KMS-11 (cell line): ENCODE results near the gene POLR1G.
"Not testable (repeated sequence)": the region's sequence is repeated elsewhere in the genome, so short reads cannot be mapped to it uniquely, and the experiment has no call there.

ENCODE experiments used
- H2AFZ ChIP-seq: fragments of 200-600 bp; sonication (generic); 2 replicates; pipeline ENCODE4 v1.6.1; 2016; ENCODE audit warnings: antibody characterized with exemption, mixed run types, low read depth
- H3K27ac ChIP-seq: fragments of 200-600 bp; sonication (generic); 2 replicates; pipeline ENCODE4 v1.6.1; 2016; ENCODE audit warnings: mild to moderate bottlenecking, mixed run types
- H3K27me3 ChIP-seq: fragments of 200-600 bp; sonication (generic); 2 replicates; pipeline ENCODE4 v1.6.1; 2017; ENCODE audit warnings: mild to moderate bottlenecking, low read depth, mixed run types, moderate library complexity; ENCODE audit not compliant: insufficient read depth
- H3K36me3 ChIP-seq: fragments of 200-600 bp; sonication (generic); 2 replicates; pipeline ENCODE4 v1.6.1; 2017; ENCODE audit warnings: mild to moderate bottlenecking, mixed run types; ENCODE audit not compliant: insufficient read depth
- H3K4me1 ChIP-seq: fragments of 200-600 bp; sonication (generic); 2 replicates; pipeline ENCODE4 v1.6.1; 2016; ENCODE audit warnings: mild to moderate bottlenecking, low read depth, mixed run types; ENCODE audit not compliant: poor library complexity, severe bottlenecking
- H3K4me2 ChIP-seq: fragments of 200-600 bp; sonication (generic); 2 replicates; pipeline ENCODE4 v1.7.0; 2016; ENCODE audit warnings: mild to moderate bottlenecking, mixed run types
- H3K4me3 ChIP-seq: fragments of 200-600 bp; sonication (generic); IDR thresholded peaks from 2 replicates; pipeline ENCODE4 v1.6.1; 2017; ENCODE audit warnings: low read depth, low read length, mixed read lengths; ENCODE audit not compliant: insufficient read depth
- H3K79me2 ChIP-seq: fragments of 200-600 bp; sonication (generic); 2 replicates; pipeline ENCODE4 v1.6.1; 2016; ENCODE audit warnings: low read depth, mixed run types; ENCODE audit not compliant: insufficient read depth
- H3K9ac ChIP-seq: fragments of 200-600 bp; sonication (generic); 2 replicates; pipeline ENCODE4 v1.6.1; 2016; ENCODE audit warnings: mild to moderate bottlenecking, mixed run types
- H4K20me1 ChIP-seq: fragments of 200-600 bp; sonication (generic); 2 replicates; pipeline ENCODE4 v1.6.1; 2016; ENCODE audit warnings: mild to moderate bottlenecking, mixed run types; ENCODE audit not compliant: insufficient read depth
- CTCF ChIP-seq: fragments of 200-600 bp; sonication (generic); conservative IDR thresholded peaks from 2 replicates; pipeline ENCODE4 v1.6.1; 2017; ENCODE audit warnings: low read depth, mild to moderate bottlenecking, antibody characterized with exemption, low read length, moderate library complexity, mixed read lengths

POLR1G gene

GRCh38 chr19:45423033-45423588 lies 16.7 kb downstream of the POLR1G start:
- H4K20me1 ChIP-seq: no peaks in the 10 kb centered on the region
- peaks cover 75% of the 10 kb centered on the region for H3K4me1 ChIP-seq
- peak overlapping the region; percentile 86; the same call in 1 of the 2 replicates for H3K27ac ChIP-seq
- H2AFZ ChIP-seq: peak overlapping the region; percentile 70; the same call in 1 of the 2 replicates
- H3K4me3 ChIP-seq: no peak overlapping the region
- H3K27me3 ChIP-seq: no peaks in the 10 kb centered on the region
- no peaks in the 10 kb centered on the region for H3K36me3 ChIP-seq
- TF ChIP-seq CTCF: no peak
- peaks cover 7% of the 10 kb centered on the region; the same call in 1 of the 2 replicates for H3K79me2 ChIP-seq
- peak overlapping the region; percentile 67; the same call in 1 of the 2 replicates for H3K9ac ChIP-seq
- peak overlapping the region; percentile 96 for H3K4me2 ChIP-seq

GRCh38 chr19:45423589-45424190 lies 17.2 kb downstream of the POLR1G start, which contains the start of gene ERCC1:
ERCC1 (minus strand) TSS chr19:45423917; CDS start chr19:45423374, 543 bp downstream.
- peak within 1 kb of the TSS; percentile 67 for H3K9ac ChIP-seq
- H3K27ac ChIP-seq: peak within 1 kb of the TSS; percentile 86
- H3K4me1 ChIP-seq: peaks cover 74% of the 10 kb centered on the region
- H3K27me3 ChIP-seq: peaks cover 3% of the 10 kb centered on the region; the same call in 1 of the 2 replicates
- no peaks in the 10 kb centered on the region for H4K20me1 ChIP-seq
- no peak within 1 kb of the TSS for H3K4me3 ChIP-seq
- no peak for TF ChIP-seq CTCF
- peak within 1 kb of the TSS; percentile 96 for H3K4me2 ChIP-seq
- peaks cover 5% of the 10 kb centered on the region; the same call in 1 of the 2 replicates for H3K79me2 ChIP-seq
- H3K36me3 ChIP-seq: no peaks in the 10 kb centered on the region
- H2AFZ ChIP-seq: peak within 1 kb of the TSS; percentile 70

GRCh38 chr19:45424191-45425058 lies 18.0 kb downstream of the POLR1G start:
- H3K9ac ChIP-seq: peak overlapping the region; percentile 67
- H3K36me3 ChIP-seq: no peaks in the 10 kb centered on the region
- H3K4me1 ChIP-seq: peaks cover 67% of the 10 kb centered on the region
- peak overlapping the region; percentile 70 for H2AFZ ChIP-seq
- TF ChIP-seq CTCF: 0 out of 2 replicates have a peak, but pooled peaks have one; percentile 4
- no peaks in the 10 kb centered on the region for H4K20me1 ChIP-seq
- H3K4me3 ChIP-seq: no peak overlapping the region
- H3K27ac ChIP-seq: peak overlapping the region; percentile 86
- H3K79me2 ChIP-seq: peaks cover 5% of the 10 kb centered on the region; the same call in 1 of the 2 replicates
- H3K4me2 ChIP-seq: peak overlapping the region; percentile 96
- peaks cover 3% of the 10 kb centered on the region; the same call in 1 of the 2 replicates for H3K27me3 ChIP-seq

- Histone ChIP-seq H3K9ac (no peak overlapping the region; the same call in 1 of the 2 replicates), H3K4me1 (peaks cover 42% of the 10 kb centered on the region), H2AFZ (peak overlapping the region; percentile 53; the same call in 1 of the 2 replicates), H3K36me3 (no peaks in the 10 kb centered on the region), H4K20me1 (no peaks in the 10 kb centered on the region), H3K4me2 (peak overlapping the region; percentile 87), H3K27me3 (peaks cover 3% of the 10 kb centered on the region; the same call in 1 of the 2 replicates), H3K4me3 (no peak overlapping the region), H3K27ac (no peak overlapping the region), H3K79me2 (no peaks in the 10 kb centered on the region)
- TF ChIP-seq CTCF: peak; percentile 42; the same call in 1 of the 2 replicates
Measured at GRCh38 chr19:45428384-45429231, 22.2 kb downstream of the POLR1G start.

GRCh38 chr19:45429896-45430295 lies 23.5 kb downstream of the POLR1G start:
- H3K27ac ChIP-seq, H3K36me3 ChIP-seq, H3K4me2 ChIP-seq: not testable (repeated sequence)

GRCh38 chr19:45431008-45431407 lies 24.6 kb downstream of the POLR1G start:
- H3K27ac ChIP-seq, H3K4me2 ChIP-seq, H3K9ac ChIP-seq, H3K4me3 ChIP-seq, H3K27me3 ChIP-seq, H2AFZ ChIP-seq, H3K79me2 ChIP-seq, H4K20me1 ChIP-seq, H3K36me3 ChIP-seq: not testable (repeated sequence)
- H3K4me1 ChIP-seq: peaks cover 30% of the 10 kb centered on the region

More at GRCh38 chr19:45429896-45430295, 23.5 kb downstream of the POLR1G start:
- not testable (repeated sequence) for H3K9ac ChIP-seq, H2AFZ ChIP-seq, H3K27me3 ChIP-seq, H4K20me1 ChIP-seq, H3K4me3 ChIP-seq, H3K79me2 ChIP-seq
- H3K4me1 ChIP-seq: peaks cover 38% of the 10 kb centered on the region
